Measurements from ENCODE around the gene KLHDC7B. TPM values are rescaled to one million over a fixed set of nuclear protein-coding genes. Genes with fewer than 3 reads are reported as not detected.

The KLHDC7B gene
- total and polyA plus RNA-seq, 10 of the 15 experiments (the other 5 are each of a cell fraction or from before 2014, with no cell fraction given), result 0.05 to 2.2 (median 0.93) TPM; not detected in 2

- no peak for TF ChIP-seq RELB (IDR thresholded peaks at IDR 0.05; ENCODE audit: low read depth)
- TF ChIP-seq ELK1 (IDR thresholded peaks at IDR 0.05; ENCODE audit: low read depth, low read length), result no peak
Observed at GRCh38 chr22:50567721-50568252, 22.1 kb downstream of the KLHDC7B start (continued).

- H3K27me3 ChIP-seq (replicated peaks in 1 of 2; ENCODE audit: control insufficient read depth in 2 of 2, insufficient read depth in 2 of 2, low read length in 1 of 2), result no peaks in the 10 kb centered on the region
- no peak overlapping the region for H3K4me2 ChIP-seq (ENCODE audit: control insufficient read depth, insufficient read depth)
- no peak overlapping the region for H3K27ac ChIP-seq (ENCODE audit: control insufficient read depth, insufficient read depth)
- H2AFZ ChIP-seq (ENCODE audit: control insufficient read depth, low read depth, low read length), result no peak overlapping the region
- H3K36me3 ChIP-seq (ENCODE audit: control insufficient read depth in 2 of 2, insufficient read depth in 2 of 2, low read length in 1 of 2), result peaks cover 14 to 17% of the 10 kb centered on the region in 2 experiments; a peak in 3 of 4 replicates
- H3K9me3 ChIP-seq (replicated peaks; ENCODE audit: control insufficient read depth, insufficient read depth, low read length), result no peaks in the 10 kb centered on the region
- SMC1A ChIA-PET (ENCODE audit: uncharacterized antibody, unreplicated experiment), result no interaction called here
- peaks cover 7% of the 10 kb centered on the region for H3K4me1 ChIP-seq (ENCODE audit: control insufficient read depth, insufficient read depth, low read length)
- CTCF ChIA-PET, result no interaction called here
- intact Hi-C loops (cut with micrococcal nuclease; ENCODE audit: unreplicated experiment) (no loop called here), in situ Hi-C loops (cut with MboI) (no loop called here)
- H4K20me1 ChIP-seq (ENCODE audit: control insufficient read depth, insufficient read depth), result no peaks in the 10 kb centered on the region
- no TSS peak for BruUV-seq (replicated peaks)
- 93% methylated on average over 7 of the region's 7 CpGs for WGBS (ENCODE audit: insufficient coverage, insufficient replicate concordance, low lambda C conversion rate, missing lambda C conversion rate)
- no peak overlapping the region for H3K4me3 ChIP-seq
- H3K9ac ChIP-seq (ENCODE audit: control insufficient read depth, insufficient read depth, low read length), result no peak overlapping the region
- RAD21 ChIA-PET (ENCODE audit: unreplicated experiment), result no interaction called here
- FAIRE-seq, result peak; percentile 13
- POLR2A ChIA-PET, result no interaction called here
- no peaks in the 10 kb centered on the region for H3K79me2 ChIP-seq (ENCODE audit: control insufficient read depth, insufficient read depth, low read length)
- no peak for DNase-seq (ENCODE audit: low read depth, low spot score)
- ATAC-seq, result no peak
- no peak for TF ChIP-seq MXI1 (IDR thresholded peaks at IDR 0.05; ENCODE audit: low read depth, low read length)
- no peak for TF ChIP-seq RUNX3 (IDR thresholded peaks at IDR 0.05; ENCODE audit: low read length)
- TF ChIP-seq ZBTB33 (IDR thresholded peaks at IDR 0.05), result no peak
- TF ChIP-seq NRF1 (conservative IDR thresholded peaks at IDR 0.05; ENCODE audit: low read depth, low read length), result no peak
- no peak for TF ChIP-seq NR2F1 (conservative IDR thresholded peaks at IDR 0.05)
- TF ChIP-seq RAD21 (IDR thresholded peaks at IDR 0.05; ENCODE audit: insufficient read depth, low read depth, low read length), result no peak
- TF ChIP-seq MAX (IDR thresholded peaks at IDR 0.05; ENCODE audit: low read depth, low read length), result no peak
- no peak for TF ChIP-seq STAT3 (IDR thresholded peaks at IDR 0.05; ENCODE audit: low read depth, low read length)
- no peak for TF ChIP-seq SREBF2 (IDR thresholded peaks at IDR 0.05; ENCODE audit: low read length)
- no peak for TF ChIP-seq EZH2 (IDR thresholded peaks at IDR 0.05; ENCODE audit: borderline replicate concordance, control insufficient read depth, low read depth, low read length)
- no peak for TF ChIP-seq POU2F2 (IDR thresholded peaks at IDR 0.05; ENCODE audit: borderline replicate concordance, low read depth, low read length)
- no peak for TF ChIP-seq ATF3 (IDR thresholded peaks at IDR 0.05; ENCODE audit: borderline replicate concordance, extremely low read depth, low read depth, low read length)
- TF ChIP-seq ATF2 (IDR thresholded peaks at IDR 0.05; ENCODE audit: low read length), result no peak
- no peak for TF ChIP-seq SP1 (IDR thresholded peaks at IDR 0.05; ENCODE audit: low read depth, low read length)
- no peak for TF ChIP-seq ZNF24 (IDR thresholded peaks at IDR 0.05)
Observed at GRCh38 chr22:50568626-50569025, 22.9 kb downstream of the KLHDC7B start.

Measured in GM12878 (cell line).